Thymus (tissue), 11 donors: ENCODE results near the gene ADCY9. TPM values are rescaled to one million over a fixed set of nuclear protein-coding genes. Genes with fewer than 3 reads are reported as not detected.

Source experiments
- DNase-seq, 9 donors: peaks; one replicate each; pipeline ENCODE4 v3.0.0-alpha.2; 2013; ENCODE audit warnings: low spot score in 9 of 9, low read depth in 6 of 9, missing footprints in 1 of 9
- H3K27ac ChIP-seq, 2 donors: one replicate each; pipeline ENCODE4 v1.5.1; 2013; ENCODE audit warnings: control low read depth in 1 of 2, low read depth in 1 of 2, low read length in 1 of 2, mild to moderate bottlenecking in 1 of 2, moderate library complexity in 1 of 2
- H3K27me3 ChIP-seq, 2 donors: one replicate each; pipeline ENCODE4 v1.5.1; 2013; ENCODE audit warnings: low read length in 1 of 2; ENCODE audit not compliant: control insufficient read depth in 2 of 2, insufficient read depth in 1 of 2
- H3K36me3 ChIP-seq, 2 donors: one replicate each; pipeline ENCODE4 v1.5.1; 2013; ENCODE audit warnings: low read length in 1 of 2, mild to moderate bottlenecking in 1 of 2, moderate library complexity in 1 of 2; ENCODE audit not compliant: control insufficient read depth in 2 of 2, insufficient read depth in 2 of 2
- H3K4me1 ChIP-seq, 2 donors: one replicate each; pipeline ENCODE4 v1.5.1; 2013; ENCODE audit warnings: low read length in 2 of 2; ENCODE audit not compliant: control insufficient read depth in 2 of 2, insufficient read depth in 2 of 2
- H3K4me3 ChIP-seq, 2 donors: one replicate each; pipeline ENCODE4 v1.5.1; 2013; ENCODE audit warnings: low read length in 2 of 2, control low read depth in 1 of 2, mild to moderate bottlenecking in 1 of 2
- H3K9me3 ChIP-seq, 2 donors: one replicate each; pipeline ENCODE4 v1.5.1; 2013; ENCODE audit warnings: low read length in 1 of 2, mild to moderate bottlenecking in 1 of 2; ENCODE audit not compliant: control insufficient read depth in 2 of 2, insufficient read depth in 1 of 2
- WGBS: extraction: QIAGEN DNeasy Blood & Tissue Kit; methylation state at CpG from one replicate; pipeline ENCODE4 v1.1.7; 2013; 5-methylcytosine and 5-hydroxymethylcytosine counted together
- polyA plus RNA-seq: library from polyadenylated mRNA; stranded (reverse); fragments of 200-250 nt; gene quantifications from one replicate; pipeline ENCODE4 v1.2.3, GENCODE V29; 2013
- total RNA-seq: library from RNA; stranded (reverse); fragments of 120-200 nt; gene quantifications from one replicate; pipeline ENCODE4 v1.2.4, GENCODE V29; 2013
- donor health status: healthy.

The ADCY9 gene
- total and polyA plus RNA-seq, 2 donors = 1.3 to 2.2 TPM

DNA sequence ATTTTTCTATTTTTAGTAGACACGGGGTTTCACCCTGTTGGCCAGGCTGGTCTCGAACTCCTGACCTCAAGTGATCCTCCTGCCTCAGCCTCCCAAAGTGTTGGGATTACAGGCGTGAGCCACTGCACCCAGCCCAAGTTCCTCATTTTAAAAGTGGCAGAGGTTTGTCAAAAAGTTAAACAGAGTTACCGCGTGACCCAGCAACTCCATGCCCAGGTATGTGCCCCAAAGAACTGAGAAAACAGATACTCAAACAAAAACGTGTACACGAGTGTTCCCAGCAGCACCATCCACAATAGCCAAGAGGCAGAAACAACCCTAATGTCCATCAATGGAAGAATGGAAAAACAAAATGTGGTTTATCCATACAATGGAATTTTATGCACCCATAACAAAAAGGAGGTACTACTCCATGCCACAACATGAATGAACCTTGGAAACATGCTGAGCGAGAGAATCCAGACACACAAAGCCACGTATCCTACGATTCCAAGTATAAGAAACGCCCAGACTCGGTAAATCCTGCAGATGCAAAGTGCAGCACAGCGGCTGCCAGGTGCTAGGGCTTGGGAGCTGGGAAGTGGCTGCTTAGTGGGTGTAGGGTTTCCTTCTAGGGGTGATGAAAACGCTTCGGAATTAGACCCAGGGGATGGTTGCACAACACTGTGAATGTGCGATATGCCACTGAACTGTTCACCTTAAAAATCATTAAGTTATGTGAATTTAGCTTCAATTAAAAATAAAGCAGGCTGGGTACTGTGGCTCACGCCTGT, 24.8 kb downstream of the ADCY9 start:
- Histone ChIP-seq H3K27ac (no peak overlapping the region), H3K4me1 (peaks cover 0 to 3% of the 10 kb centered on the region in 2 donors), H3K27me3 (peaks cover 0 to 17% of the 10 kb centered on the region in 2 donors), H3K4me3 (no peak overlapping the region), H3K9me3 (no peaks in the 10 kb centered on the region), H3K36me3 (no peaks in the 10 kb centered on the region)
- DNase-seq = no peak
- WGBS = 90% methylated on average over 17 of the region's 17 CpGs

DNA sequence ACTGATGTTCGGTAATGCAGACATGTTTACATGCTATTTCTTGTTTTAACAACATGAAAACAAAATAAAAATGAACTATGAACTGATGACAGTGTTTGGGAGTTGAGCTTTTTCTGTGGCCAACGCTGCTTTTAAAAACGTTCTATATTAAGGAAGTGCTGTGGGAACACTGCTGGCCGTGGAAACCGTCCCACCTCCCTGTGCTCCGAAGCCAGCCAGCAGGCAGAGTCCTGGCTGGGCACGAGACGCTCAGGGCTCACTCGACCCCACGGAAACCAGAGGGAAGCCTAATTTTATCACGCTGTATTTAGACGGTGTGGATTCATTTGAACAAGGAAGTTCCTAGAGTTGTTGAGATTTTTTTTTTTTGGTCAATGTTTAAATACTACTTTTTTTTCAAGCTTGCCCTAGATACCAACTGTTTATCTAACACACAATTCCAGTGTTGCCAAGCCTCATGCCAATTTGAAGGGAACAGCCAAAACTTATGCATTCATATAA, 25.8 kb downstream of the ADCY9 start:
- H3K36me3 ChIP-seq = no peaks in the 10 kb centered on the region
- DNase-seq = no peak
- peaks cover 0 to 17% of the 10 kb centered on the region in 2 donors for H3K27me3 ChIP-seq
- H3K4me3 ChIP-seq = no peak overlapping the region
- no peaks in the 10 kb centered on the region for H3K9me3 ChIP-seq
- 6% methylated on average over 12 of the region's 12 CpGs for WGBS
- peaks cover 0 to 5% of the 10 kb centered on the region in 2 donors for H3K4me1 ChIP-seq
- H3K27ac ChIP-seq = no peak overlapping the region

DNA sequence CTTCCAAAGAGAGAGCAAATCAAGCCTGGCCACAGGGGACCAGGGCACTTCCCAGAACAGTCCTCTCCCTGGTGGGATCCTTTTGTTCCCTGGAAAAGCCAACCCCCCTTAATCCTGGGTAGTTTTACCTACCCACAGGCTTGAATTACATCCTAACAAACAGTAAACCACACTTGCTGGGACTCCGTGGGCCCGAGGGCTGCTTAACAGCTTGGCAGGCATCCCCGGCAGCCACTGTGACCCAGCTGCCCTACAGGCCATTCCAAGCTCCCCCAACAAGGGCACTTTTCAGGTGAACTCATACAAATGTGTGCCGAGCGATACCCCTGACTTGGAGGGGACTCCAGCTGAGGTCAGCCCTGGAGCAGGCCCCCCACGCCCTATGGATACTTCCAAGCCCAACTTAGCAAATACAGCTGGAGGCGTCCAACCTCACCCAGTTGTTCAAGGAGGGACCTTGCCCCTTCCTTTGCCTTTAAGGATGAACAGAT, 26.4 kb downstream of the ADCY9 start:
- H3K27ac ChIP-seq = no peak overlapping the region
- H3K4me1 ChIP-seq = peaks cover 0 to 5% of the 10 kb centered on the region in 2 donors
- H3K9me3 ChIP-seq = no peaks in the 10 kb centered on the region
- H3K4me3 ChIP-seq = no peak overlapping the region
- 83% methylated on average over 7 of the region's 7 CpGs for WGBS
- H3K36me3 ChIP-seq = no peaks in the 10 kb centered on the region
- DNase-seq = no peak
- peaks cover 0 to 17% of the 10 kb centered on the region in 2 donors for H3K27me3 ChIP-seq

DNA sequence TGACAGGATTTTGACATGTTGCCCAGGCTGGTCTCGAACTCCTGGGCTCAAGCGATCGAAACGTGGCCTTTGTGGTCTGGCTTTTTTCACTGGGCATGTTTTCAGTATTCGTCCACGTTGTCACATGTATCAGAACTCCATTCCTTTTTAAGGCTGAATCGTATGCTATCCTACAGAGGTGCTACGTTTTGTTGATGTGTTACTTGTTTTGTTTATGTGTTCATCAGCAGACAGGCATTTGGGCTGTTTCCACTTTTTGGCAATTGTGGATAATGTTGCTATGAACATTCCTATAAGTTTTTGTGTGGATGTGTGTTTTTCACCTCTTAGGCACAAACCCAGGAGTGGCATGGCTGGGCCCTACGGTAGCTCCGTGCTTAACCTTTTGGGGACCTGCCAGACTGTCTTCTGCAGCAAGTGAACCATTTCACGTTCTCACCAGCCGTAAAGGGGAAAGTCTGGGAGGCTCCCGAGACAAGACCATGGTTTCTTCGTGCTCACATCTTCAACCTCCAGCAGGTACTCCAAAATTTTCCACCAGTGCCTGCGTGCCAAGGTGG, 26.9 kb downstream of the ADCY9 start:
- no peaks in the 10 kb centered on the region for H3K9me3 ChIP-seq
- H3K4me3 ChIP-seq = no peak overlapping the region
- peaks cover 0 to 17% of the 10 kb centered on the region in 2 donors for H3K27me3 ChIP-seq
- no peak for DNase-seq
- no peaks in the 10 kb centered on the region for H3K36me3 ChIP-seq
- no peak overlapping the region for H3K27ac ChIP-seq
- WGBS = 94% methylated on average over 15 of the region's 15 CpGs
- peaks cover 0 to 5% of the 10 kb centered on the region in 2 donors for H3K4me1 ChIP-seq

DNA sequence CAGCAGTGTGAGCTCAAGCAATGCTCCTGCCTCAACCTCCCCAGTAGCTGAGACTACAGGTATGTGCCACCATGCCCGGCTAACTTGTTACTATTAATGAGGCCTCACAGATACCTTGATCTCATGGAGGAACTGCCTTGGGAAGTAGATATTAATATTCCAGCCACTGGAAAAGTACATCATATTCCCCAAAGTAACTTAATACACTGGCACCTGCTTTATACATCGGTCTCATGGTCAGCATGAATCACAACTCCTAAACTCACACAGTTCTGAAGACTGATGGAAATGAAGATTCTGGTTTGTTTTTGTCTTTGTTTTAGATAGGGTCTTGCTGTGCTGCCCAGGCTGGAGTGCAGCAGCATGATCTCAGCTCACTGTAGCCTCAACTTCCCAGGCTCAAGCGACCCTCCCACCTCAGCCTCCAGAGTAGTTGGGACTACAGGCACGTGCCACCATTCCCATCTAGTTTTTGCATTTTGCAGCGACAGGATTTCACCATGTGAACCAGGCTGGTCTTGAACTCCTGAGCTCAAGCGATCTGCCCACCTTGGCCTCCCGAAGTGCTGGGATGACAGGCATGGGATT, 28.2 kb downstream of the ADCY9 start:
- H3K27ac ChIP-seq = no peak overlapping the region
- peaks cover 0 to 17% of the 10 kb centered on the region in 2 donors for H3K27me3 ChIP-seq
- WGBS = 97% methylated on average over 7 of the region's 7 CpGs
- no peaks in the 10 kb centered on the region for H3K9me3 ChIP-seq
- H3K4me3 ChIP-seq = no peak overlapping the region
- peaks cover 0 to 5% of the 10 kb centered on the region in 2 donors for H3K4me1 ChIP-seq
- no peak for DNase-seq
- H3K36me3 ChIP-seq = no peaks in the 10 kb centered on the region

DNA sequence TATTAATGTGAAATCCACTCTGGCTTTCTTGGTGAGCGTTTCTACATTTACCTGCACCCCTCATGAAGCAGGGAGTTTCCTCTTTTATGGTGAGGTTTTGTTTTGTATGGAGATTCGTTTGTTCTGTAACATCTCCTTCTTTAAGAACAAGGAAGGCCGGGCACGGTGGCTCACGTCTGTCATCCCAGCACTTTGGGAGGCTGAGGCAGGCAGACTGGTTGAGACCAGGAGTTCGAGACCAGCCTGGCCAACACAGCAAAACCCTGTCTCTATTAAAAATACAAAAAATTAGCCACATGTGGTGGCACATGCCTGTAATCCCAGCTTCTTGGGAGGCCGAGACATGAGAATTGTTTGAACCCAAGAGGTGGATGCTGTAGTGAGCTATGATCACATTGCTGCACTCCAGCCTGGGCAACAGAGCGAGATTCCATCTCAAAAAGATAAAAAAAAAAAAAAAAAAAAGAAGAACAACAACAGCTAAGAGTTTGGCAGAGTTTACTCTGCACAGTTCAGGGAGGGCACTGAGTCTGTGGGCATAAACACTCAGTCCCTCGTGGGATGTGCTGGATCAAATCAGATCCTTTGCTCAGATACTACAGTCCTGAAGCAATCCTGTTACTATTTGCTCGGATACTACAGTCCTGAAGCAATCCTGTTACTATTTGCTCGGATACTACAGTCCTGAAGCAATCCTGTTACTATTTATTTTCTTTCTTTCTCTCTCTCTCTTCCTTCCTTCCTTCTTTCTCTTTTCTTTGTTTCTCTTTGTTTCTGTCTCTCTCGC, 28.9 kb downstream of the ADCY9 start:
- Histone ChIP-seq H3K36me3 (no peaks in the 10 kb centered on the region), H3K27me3 (peaks cover 0 to 20% of the 10 kb centered on the region in 2 donors), H3K4me3 (no peak overlapping the region), H3K9me3 (no peaks in the 10 kb centered on the region), H3K4me1 (peaks cover 0 to 5% of the 10 kb centered on the region in 2 donors), H3K27ac (no peak overlapping the region)
- WGBS = 83% methylated on average over 12 of the region's 12 CpGs
- DNase-seq = no peak

DNA sequence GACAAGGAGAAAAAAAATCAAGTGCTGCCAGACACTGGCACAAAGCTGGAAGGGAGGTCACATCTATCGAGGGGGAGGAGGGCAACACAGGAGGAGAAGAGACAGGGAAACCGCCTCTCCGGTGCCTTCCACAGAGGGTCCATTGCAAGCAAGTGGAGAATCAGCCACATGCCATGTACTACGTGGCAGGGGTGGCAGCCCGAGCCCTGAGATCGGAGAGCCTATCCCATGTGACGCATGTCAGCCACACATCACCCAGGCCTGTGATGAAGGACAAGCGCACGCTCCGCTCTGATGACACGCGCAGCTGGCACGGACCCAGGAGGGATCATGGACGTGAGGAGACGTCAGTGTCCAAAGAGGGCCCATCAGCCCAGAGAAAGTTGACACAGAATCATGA, 30.1 kb downstream of the ADCY9 start:
- peaks cover 0 to 15% of the 10 kb centered on the region in 2 donors for H3K4me1 ChIP-seq
- DNase-seq = no peak
- H3K27me3 ChIP-seq = peaks cover 0 to 16% of the 10 kb centered on the region in 2 donors
- peaks cover 0 to under 1% of the 10 kb centered on the region in 2 donors for H3K9me3 ChIP-seq
- 92% methylated on average over 15 of the region's 15 CpGs for WGBS
- H3K27ac ChIP-seq = no peak overlapping the region
- H3K4me3 ChIP-seq = no peak overlapping the region
- no peaks in the 10 kb centered on the region for H3K36me3 ChIP-seq

DNA sequence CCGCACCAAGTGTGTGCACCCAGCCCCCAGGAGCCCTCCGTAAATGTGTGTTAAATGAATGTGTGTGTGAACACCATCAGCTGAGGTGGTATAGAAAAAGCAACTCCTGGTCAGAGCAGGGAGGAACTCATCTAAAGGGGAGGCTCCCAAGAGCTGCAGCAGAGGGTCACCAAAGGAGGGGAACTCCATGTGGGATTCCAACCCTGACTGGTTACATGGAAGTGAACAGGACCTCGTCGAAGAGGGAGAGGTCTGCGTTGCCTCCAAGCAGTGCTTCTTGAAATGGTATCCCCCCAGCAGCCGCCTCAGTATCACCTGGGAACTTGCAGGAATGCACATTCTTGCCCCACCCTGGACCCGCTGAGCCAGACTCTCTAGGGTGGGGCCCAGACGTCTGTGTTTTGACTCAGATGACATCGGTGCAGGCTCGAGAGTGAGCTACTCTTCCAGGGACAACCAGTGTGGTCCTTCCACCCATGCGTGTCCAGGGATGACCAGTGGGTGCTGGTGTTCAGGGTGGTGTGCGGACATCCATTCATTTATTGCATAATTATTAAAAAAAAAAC, 30.8 kb downstream of the ADCY9 start:
- Histone ChIP-seq H3K27me3 (peaks cover 0 to 18% of the 10 kb centered on the region in 2 donors), H3K9me3 (peaks cover 0 to 1% of the 10 kb centered on the region in 2 donors), H3K27ac (no peak overlapping the region), H3K4me3 (no peak overlapping the region), H3K36me3 (no peaks in the 10 kb centered on the region), H3K4me1 (peaks cover 0 to 17% of the 10 kb centered on the region in 2 donors)
- no peak for DNase-seq
- WGBS = 90% methylated on average over 12 of the region's 12 CpGs
